GM12892 (cell line): ENCODE data around the gene KRT37.

Source experiments
- DNase-seq: peaks from one replicate; pipeline ENCODE4 v3.0.0; 2011; ENCODE audit not compliant: insufficient read length
- FAIRE-seq: peaks from 2 replicates; lab custom pipeline; 2011; peaks lifted over from hg19 to GRCh38; lab: Jason Lieb, UNC
- POLR2A ChIP-seq: IDR thresholded peaks from 2 replicates; pipeline ENCODE4 v1.6.1; 2011; ENCODE audit warnings: low read depth, low read length, control low read depth
- POLR2AphosphoS5 ChIP-seq: IDR thresholded peaks from 2 replicates; pipeline ENCODE4 v1.6.1; 2011; ENCODE audit warnings: low read depth, low read length, control low read depth
- TAF1 ChIP-seq: IDR thresholded peaks from 2 replicates; pipeline ENCODE4 v1.6.1; 2011; ENCODE audit warnings: low read depth, mild to moderate bottlenecking, control low read depth, low read length, borderline replicate concordance

KRT37 gene

GRCh38 chr17:41449008-41449407, 24.6 kb upstream of the KRT37 start:
- FAIRE-seq (no peak), DNase-seq (no peak)

GRCh38 chr17:41448506-41448905, 24.1 kb upstream of the KRT37 start:
- DNase-seq (no peak), FAIRE-seq (no peak)
- TF ChIP-seq POLR2A: no peak
- no peak for TF ChIP-seq TAF1
- TF ChIP-seq POLR2AphosphoS5: no peak

More at GRCh38 chr17:41449008-41449407, 24.6 kb upstream of the KRT37 start:
- TF ChIP-seq TAF1 (no peak), POLR2A (no peak), POLR2AphosphoS5 (no peak)

- no peak for FAIRE-seq
- TF ChIP-seq POLR2AphosphoS5: no peak
- no peak for TF ChIP-seq TAF1
- TF ChIP-seq POLR2A: no peak
- no peak for DNase-seq
Observed at GRCh38 chr17:41446806-41447205, 22.4 kb upstream of the KRT37 start.

- FAIRE-seq (no peak), DNase-seq (no peak)
- TF ChIP-seq TAF1 (no peak), POLR2A (no peak), POLR2AphosphoS5 (no peak)
Observed at GRCh38 chr17:41444640-41445039, 20.3 kb upstream of the KRT37 start.

GRCh38 chr17:41444186-41444585, 19.8 kb upstream of the KRT37 start:
- DNase-seq (no peak), FAIRE-seq (no peak)
- TF ChIP-seq TAF1 (no peak), POLR2A (no peak), POLR2AphosphoS5 (no peak)

- DNase-seq (no peak), FAIRE-seq (no peak)
Observed at GRCh38 chr17:41442739-41443138, 18.4 kb upstream of the KRT37 start.

GRCh38 chr17:41440531-41441033, 16.2 kb upstream of the KRT37 start, which contains the start of gene KRT38:
TSS of gene KRT38 (minus strand) at chr17:41440983. CDS start at chr17:41440921, 62 bp downstream.
- FAIRE-seq: no peak
- DNase-seq: no peak
- TF ChIP-seq TAF1 (no peak), POLR2A (no peak), POLR2AphosphoS5 (no peak)

More at GRCh38 chr17:41442739-41443138, 18.4 kb upstream of the KRT37 start:
- TF ChIP-seq POLR2AphosphoS5 (no peak), TAF1 (no peak), POLR2A (no peak)

- TF ChIP-seq POLR2AphosphoS5 (no peak), TAF1 (no peak), POLR2A (no peak)
- no peak for FAIRE-seq
- DNase-seq: no peak
Observed at GRCh38 chr17:41439375-41439774, 15.0 kb upstream of the KRT37 start.

- TF ChIP-seq POLR2A (no peak), TAF1 (no peak), POLR2AphosphoS5 (no peak)
- FAIRE-seq (no peak), DNase-seq (no peak)
Observed at GRCh38 chr17:41437769-41438168, 13.4 kb upstream of the KRT37 start.

GRCh38 chr17:41437254-41437653, 12.9 kb upstream of the KRT37 start:
- no peak for FAIRE-seq
- no peak for TF ChIP-seq TAF1
- no peak for TF ChIP-seq POLR2AphosphoS5
- no peak for TF ChIP-seq POLR2A
- DNase-seq: no peak

- no peak for TF ChIP-seq POLR2A
- no peak for TF ChIP-seq TAF1
- TF ChIP-seq POLR2AphosphoS5: no peak
- DNase-seq (no peak), FAIRE-seq (no peak)
Observed at GRCh38 chr17:41434415-41434814, 10.0 kb upstream of the KRT37 start.

GRCh38 chr17:41434005-41434404, 9.6 kb upstream of the KRT37 start:
- FAIRE-seq: no peak
- TF ChIP-seq POLR2A: no peak
- no peak for TF ChIP-seq POLR2AphosphoS5
- no peak for TF ChIP-seq TAF1

More at GRCh38 chr17:41434005-41434404, 9.6 kb upstream of the KRT37 start:
- no peak for DNase-seq
